ENCODE measurements around the gene LEKR1.

Gene LEKR1

GRCh38 chr3:157078131-157078810 lies 252.1 kb downstream of the LEKR1 start:
- Histone ChIP-seq H3K36me3 (replicated peaks; ENCODE audit: insufficient read depth, low read length) (no peaks in the 10 kb centered on the region), H3K9me2 (replicated peaks; ENCODE audit: insufficient read depth, low read length) (no peaks in the 10 kb centered on the region), H4K20me1 (ENCODE audit: insufficient read depth, low read length) (no peaks in the 10 kb centered on the region), H3K9me3 (replicated peaks; ENCODE audit: insufficient read depth, low read length) (no peaks in the 10 kb centered on the region), H2AFZ (ENCODE audit: low read length) (peak overlapping the region; percentile 8; the same call in 1 of the 2 replicates), H3K4me1 (ENCODE audit: low read length) (peaks cover 9% of the 10 kb centered on the region; the same call in 1 of the 2 replicates), H3K4me3 (ENCODE audit: low read length) (peak overlapping the region; percentile 24), H3K27ac (ENCODE audit: low read length) (no peak overlapping the region), H3K4me2 (ENCODE audit: low read depth, low read length) (peak overlapping the region; percentile 44), H3F3A (ENCODE audit: insufficient read depth, low read length) (no peaks in the 10 kb centered on the region; the same call in 1 of the 2 replicates), H3K9ac (ENCODE audit: low read length) (peak overlapping the region; percentile 4; the same call in 1 of the 2 replicates), H3K27me3 (replicated peaks; ENCODE audit: insufficient read depth, low read length) (no peaks in the 10 kb centered on the region), H3K79me2 (ENCODE audit: low read length) (no peaks in the 10 kb centered on the region)
- DNase-seq = no peak
- no peak for TF ChIP-seq EZH2phosphoT487 (IDR thresholded peaks at IDR 0.05; ENCODE audit: low read length)
- TF ChIP-seq CTCF (IDR thresholded peaks at IDR 0.05; ENCODE audit: low read length) = peak; percentile 27

- H4K20me1 ChIP-seq (ENCODE audit: insufficient read depth, low read length) = no peaks in the 10 kb centered on the region
- DNase-seq = no peak
- peaks cover 9% of the 10 kb centered on the region; the same call in 1 of the 2 replicates for H3K4me1 ChIP-seq (ENCODE audit: low read length)
- no peaks in the 10 kb centered on the region for H3K27me3 ChIP-seq (replicated peaks; ENCODE audit: insufficient read depth, low read length)
- no peaks in the 10 kb centered on the region; the same call in 1 of the 2 replicates for H3F3A ChIP-seq (ENCODE audit: insufficient read depth, low read length)
- no peak overlapping the region for H3K27ac ChIP-seq (ENCODE audit: low read length)
- H3K4me2 ChIP-seq (ENCODE audit: low read depth, low read length) = no peak overlapping the region
- no peaks in the 10 kb centered on the region for H3K36me3 ChIP-seq (replicated peaks; ENCODE audit: insufficient read depth, low read length)
- H3K4me3 ChIP-seq (ENCODE audit: low read length) = no peak overlapping the region
- no peak overlapping the region for H3K9ac ChIP-seq (ENCODE audit: low read length)
- H3K79me2 ChIP-seq (ENCODE audit: low read length) = no peaks in the 10 kb centered on the region
- H2AFZ ChIP-seq (ENCODE audit: low read length) = no peak overlapping the region
- no peaks in the 10 kb centered on the region for H3K9me2 ChIP-seq (replicated peaks; ENCODE audit: insufficient read depth, low read length)
- TF ChIP-seq EZH2 (optimal IDR thresholded peaks at IDR 0.05; ENCODE audit: low read depth, low read length) (no peak), CTCF (IDR thresholded peaks at IDR 0.05; ENCODE audit: low read length) (no peak), EZH2phosphoT487 (IDR thresholded peaks at IDR 0.05; ENCODE audit: low read length) (no peak)
- H3K9me3 ChIP-seq (replicated peaks; ENCODE audit: insufficient read depth, low read length) = no peaks in the 10 kb centered on the region
Measured at GRCh38 chr3:157078811-157079185, 252.6 kb downstream of the LEKR1 start.

- Histone ChIP-seq H3K79me2 (ENCODE audit: low read length) (no peaks in the 10 kb centered on the region), H3K4me3 (ENCODE audit: low read length) (no peak overlapping the region), H3K9me3 (replicated peaks; ENCODE audit: insufficient read depth, low read length) (no peaks in the 10 kb centered on the region), H3K4me2 (ENCODE audit: low read depth, low read length) (no peak overlapping the region), H3F3A (ENCODE audit: insufficient read depth, low read length) (no peaks in the 10 kb centered on the region; the same call in 1 of the 2 replicates), H3K36me3 (replicated peaks; ENCODE audit: insufficient read depth, low read length) (no peaks in the 10 kb centered on the region), H3K9ac (ENCODE audit: low read length) (no peak overlapping the region), H3K4me1 (ENCODE audit: low read length) (peaks cover 9% of the 10 kb centered on the region; the same call in 1 of the 2 replicates), H2AFZ (ENCODE audit: low read length) (no peak overlapping the region), H3K27me3 (replicated peaks; ENCODE audit: insufficient read depth, low read length) (no peaks in the 10 kb centered on the region), H4K20me1 (ENCODE audit: insufficient read depth, low read length) (no peaks in the 10 kb centered on the region), H3K9me2 (replicated peaks; ENCODE audit: insufficient read depth, low read length) (no peaks in the 10 kb centered on the region), H3K27ac (ENCODE audit: low read length) (no peak overlapping the region)
- TF ChIP-seq EZH2 (optimal IDR thresholded peaks at IDR 0.05; ENCODE audit: low read depth, low read length) (no peak), EZH2phosphoT487 (IDR thresholded peaks at IDR 0.05; ENCODE audit: low read length) (no peak), CTCF (IDR thresholded peaks at IDR 0.05; ENCODE audit: low read length) (no peak)
- no peak for DNase-seq
Measured at GRCh38 chr3:157079676-157080369, 253.7 kb downstream of the LEKR1 start.
